Activated CD4-positive, alpha-beta memory T cell treated with anti-CD3 and anti-CD28 coated beads for 36 hours (primary cell): ENCODE measurements around the gene SOHLH1. TPM values are rescaled to one million over a fixed set of nuclear protein-coding genes. Genes with fewer than 3 reads are reported as not detected.
"Not testable (repeated sequence)": the region's sequence is repeated elsewhere in the genome, so short reads cannot be mapped to it uniquely, and the experiment has no call there.

Experiments
- CTCF ChIA-PET: fragments of 350-600 bp; sonication (Branson Sonifier 250); formaldehyde crosslinking; loops from one replicate; lab custom pipeline; 2021; ENCODE audit warnings: antibody characterized with exemption, inconsistent platforms; lab: Charles Lee
- POLR2A ChIA-PET: fragments of 350-600 bp; sonication (Branson Sonifier 250); formaldehyde crosslinking; loops from one replicate; lab custom pipeline; 2021; ENCODE audit warnings: antibody characterized with exemption; lab: Charles Lee
- DNase-seq: peaks from one replicate; pipeline ENCODE4 v3.0.0-alpha.2; 2020
- H3K27ac Mint-ChIP-seq: one replicate; pipeline ENCODE4 v1.8.0; 2021; ENCODE audit warnings: mixed read lengths
- H3K27me3 Mint-ChIP-seq: one replicate; pipeline ENCODE4 v1.8.0; 2021; ENCODE audit warnings: mixed read lengths
- H3K36me3 Mint-ChIP-seq: one replicate; pipeline ENCODE4 v1.8.0; 2021; ENCODE audit warnings: mixed read lengths
- H3K4me1 Mint-ChIP-seq: one replicate; pipeline ENCODE4 v1.8.0; 2021; ENCODE audit warnings: low read depth, mixed read lengths
- H3K4me3 Mint-ChIP-seq: one replicate; pipeline ENCODE4 v1.8.0; 2021; ENCODE audit warnings: mild to moderate bottlenecking, mixed read lengths
- H3K9me3 Mint-ChIP-seq: one replicate; pipeline ENCODE4 v1.8.0; 2021; ENCODE audit warnings: mixed read lengths
- intact Hi-C: fragments of 100-400 bp; cut with micrococcal nuclease; formaldehyde crosslinking; loops from one replicate; pipeline ENCODE4 v1.15.1; 2023
- total RNA-seq, 2 experiments: library from RNA; stranded (reverse); gene quantifications; one replicate each; pipeline ENCODE4 v1.2.3, GENCODE V29; 2021

SOHLH1 gene
- total RNA-seq, 2 experiments from 2014 or later, result not detected

DNA sequence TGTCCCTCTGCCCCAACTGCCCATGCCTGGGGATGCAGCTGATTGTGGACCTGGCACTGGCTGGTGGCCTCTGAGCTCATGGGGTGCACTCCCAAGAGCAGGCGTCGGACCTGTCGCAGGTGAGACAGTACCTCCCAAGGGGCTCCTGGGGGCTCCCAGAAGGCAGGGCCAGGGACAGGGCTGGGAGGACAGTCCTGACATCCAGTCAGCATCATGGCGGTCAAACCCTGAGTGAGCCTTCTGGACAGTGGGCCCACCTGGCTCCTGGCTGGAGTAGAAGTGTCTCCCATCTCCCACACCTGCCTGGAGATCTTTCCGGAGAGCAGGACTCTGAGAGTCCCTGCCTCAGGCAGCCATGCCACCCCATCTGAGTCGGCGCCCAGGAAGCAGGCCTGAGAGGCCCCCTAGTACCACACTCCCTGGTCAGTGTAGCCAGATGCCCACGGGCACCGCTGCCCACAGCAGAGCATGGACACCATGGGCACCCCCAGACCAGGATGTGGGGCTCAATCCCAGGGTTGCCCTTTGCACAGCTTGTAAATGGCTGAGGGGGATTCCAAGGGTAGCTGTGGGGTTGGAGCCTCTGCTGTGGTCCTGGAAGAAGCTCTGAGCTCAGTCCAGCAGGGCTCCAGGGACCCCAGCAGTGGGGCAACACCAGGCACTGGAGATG is 29.5 kb downstream of the SOHLH1 start:
- Mint-ChIP-seq H3K27ac (no peak overlapping the region), H3K27me3 (no peaks in the 10 kb centered on the region), H3K36me3 (no peaks in the 10 kb centered on the region), H3K4me3 (no peak overlapping the region), H3K9me3 (no peaks in the 10 kb centered on the region), H3K4me1 (no peaks in the 10 kb centered on the region)
- ChIA-PET CTCF (no interaction called here), POLR2A (no interaction called here)
- intact Hi-C loops, result no loop called here
- DNase-seq, result no peak

DNA sequence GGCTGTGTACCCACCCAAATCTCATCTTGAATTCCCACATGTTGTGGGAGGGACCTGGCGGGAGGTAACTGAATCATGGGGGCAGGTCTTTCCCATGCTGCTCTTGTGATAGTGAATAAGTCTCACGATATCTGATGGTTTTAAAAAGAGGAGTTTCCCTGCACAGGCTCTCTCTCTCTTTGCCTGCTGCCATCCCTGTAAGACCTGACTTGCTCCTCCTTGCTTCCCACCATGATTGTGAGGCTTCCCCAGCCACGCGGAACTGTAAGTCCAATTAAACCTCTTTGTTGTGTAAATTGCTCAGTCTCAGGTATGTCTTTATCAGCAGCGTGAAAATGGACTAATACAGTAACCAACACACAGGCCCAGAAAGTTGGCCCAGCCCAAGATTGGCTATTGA is 30.3 kb downstream of the SOHLH1 start:
- H3K4me1 Mint-ChIP-seq, H3K27ac Mint-ChIP-seq, H3K4me3 Mint-ChIP-seq, H3K27me3 Mint-ChIP-seq, H3K9me3 Mint-ChIP-seq, intact Hi-C loops, CTCF ChIA-PET, DNase-seq, POLR2A ChIA-PET, H3K36me3 Mint-ChIP-seq: not testable (repeated sequence)

DNA sequence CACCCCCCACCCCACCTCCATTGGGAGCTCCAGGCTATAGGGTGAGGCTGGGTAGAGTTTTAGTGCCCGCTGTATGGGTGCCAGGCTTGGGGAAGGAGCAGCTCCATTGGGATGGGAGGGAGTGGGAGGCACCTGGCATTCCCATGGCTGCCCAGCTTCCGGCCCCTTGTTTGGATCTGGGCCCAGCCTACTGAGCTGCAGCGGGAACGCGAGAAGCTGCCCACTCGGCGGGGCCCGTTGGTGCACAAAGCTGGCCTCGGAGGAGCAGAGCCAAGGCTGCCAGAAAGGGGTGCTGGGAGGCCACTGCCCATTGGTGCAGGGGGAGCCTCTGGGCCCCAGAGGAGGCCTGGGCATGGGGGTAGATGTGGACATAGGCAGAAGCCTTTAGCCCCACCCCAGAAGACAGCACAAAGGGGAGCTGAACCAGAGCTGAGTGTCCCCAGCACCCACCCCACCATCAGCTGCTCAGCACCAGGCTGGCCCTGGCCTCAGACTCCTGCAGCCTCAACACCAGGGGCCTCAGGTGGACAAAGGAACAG is 31.7 kb downstream of the SOHLH1 start:
- DNase-seq, result no peak
- CTCF ChIA-PET, result no interaction called here
- H3K4me3 Mint-ChIP-seq, result no peak overlapping the region

DNA sequence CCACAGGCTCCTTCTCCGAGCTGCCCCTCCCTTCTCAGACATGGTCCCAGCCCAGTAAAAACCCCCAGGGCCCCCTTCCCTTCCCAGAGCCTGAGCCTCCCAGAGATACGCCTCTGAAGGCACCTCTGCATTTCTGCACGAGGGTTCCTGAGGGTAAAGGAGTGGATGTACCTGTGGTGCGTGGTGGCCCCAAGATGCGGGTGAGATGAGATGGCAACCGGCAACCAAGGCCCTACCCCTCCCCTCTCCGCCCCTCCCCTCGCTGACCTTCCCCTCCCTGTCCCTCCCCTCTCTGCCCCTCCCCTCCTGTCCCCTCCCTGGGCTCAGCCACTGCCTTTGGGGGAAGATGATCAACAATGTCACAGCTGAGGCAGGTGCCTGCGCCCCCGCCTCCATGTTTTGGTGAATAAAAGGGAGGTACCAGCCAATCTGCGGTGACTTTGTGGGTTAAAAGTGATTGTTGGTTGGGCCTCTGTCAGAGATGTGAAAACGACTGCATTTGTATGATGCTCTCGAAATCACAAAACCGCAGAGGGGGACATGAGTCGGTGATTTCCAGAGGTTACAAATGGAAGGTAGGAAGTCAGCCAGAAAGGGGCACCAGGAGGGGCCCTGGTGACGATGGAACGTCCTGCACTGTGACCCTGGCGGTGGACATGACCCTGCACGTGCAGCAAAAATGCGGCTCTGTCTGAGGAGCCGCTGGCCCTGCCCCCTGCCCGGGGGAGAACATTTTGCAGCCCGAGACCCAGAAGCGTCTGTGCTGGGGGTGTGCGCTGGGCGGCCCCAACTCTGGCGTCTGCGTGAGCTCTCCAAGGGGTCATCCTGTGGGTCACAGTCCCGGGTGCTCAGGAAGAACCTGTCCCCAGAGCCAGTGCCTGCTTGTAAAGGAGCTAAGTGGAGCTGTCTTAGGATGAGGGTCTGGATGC is 32.5 kb downstream of the SOHLH1 start:
- no peak for DNase-seq
- Mint-ChIP-seq H3K27me3 (no peaks in the 10 kb centered on the region), H3K9me3 (no peaks in the 10 kb centered on the region), H3K36me3 (no peaks in the 10 kb centered on the region), H3K4me3 (no peak overlapping the region), H3K27ac (no peak overlapping the region), H3K4me1 (no peaks in the 10 kb centered on the region)
- CTCF ChIA-PET, result no interaction called here
- intact Hi-C loops, result no loop called here
- POLR2A ChIA-PET, result no interaction called here

More for the DNA sequence above, 31.7 kb downstream of the SOHLH1 start:
- Mint-ChIP-seq H3K27me3 (no peaks in the 10 kb centered on the region), H3K4me1 (no peaks in the 10 kb centered on the region), H3K9me3 (no peaks in the 10 kb centered on the region), H3K27ac (no peak overlapping the region), H3K36me3 (no peaks in the 10 kb centered on the region)
- POLR2A ChIA-PET, result no interaction called here
- intact Hi-C loops, result no loop called here

DNA sequence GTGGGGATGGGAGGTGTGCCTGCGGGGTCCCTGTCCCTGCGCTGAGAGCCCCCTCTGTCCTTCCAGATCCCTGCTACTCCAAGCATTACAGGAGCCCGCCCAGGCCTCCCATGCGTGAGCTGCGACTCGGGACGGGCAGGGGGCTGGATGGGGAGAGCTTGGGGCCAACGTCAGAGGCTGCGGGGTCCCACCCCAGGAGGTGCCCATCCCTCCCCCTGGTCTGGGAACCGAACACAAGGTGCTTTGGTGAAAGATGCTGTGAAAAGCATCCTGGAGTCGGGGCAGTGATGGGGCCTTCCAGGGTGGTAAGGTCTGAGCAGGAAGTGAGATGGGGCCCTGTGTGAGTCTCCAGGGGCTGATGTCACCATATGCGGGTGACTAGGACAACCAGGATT is 33.5 kb downstream of the SOHLH1 start:
- no peak for DNase-seq
- Mint-ChIP-seq H3K4me3 (no peak overlapping the region), H3K9me3 (no peaks in the 10 kb centered on the region), H3K36me3 (no peaks in the 10 kb centered on the region), H3K27me3 (no peaks in the 10 kb centered on the region), H3K4me1 (no peaks in the 10 kb centered on the region), H3K27ac (no peak overlapping the region)
- intact Hi-C loops, result no loop called here
- CTCF ChIA-PET, result no interaction called here
- POLR2A ChIA-PET, result no interaction called here

DNA sequence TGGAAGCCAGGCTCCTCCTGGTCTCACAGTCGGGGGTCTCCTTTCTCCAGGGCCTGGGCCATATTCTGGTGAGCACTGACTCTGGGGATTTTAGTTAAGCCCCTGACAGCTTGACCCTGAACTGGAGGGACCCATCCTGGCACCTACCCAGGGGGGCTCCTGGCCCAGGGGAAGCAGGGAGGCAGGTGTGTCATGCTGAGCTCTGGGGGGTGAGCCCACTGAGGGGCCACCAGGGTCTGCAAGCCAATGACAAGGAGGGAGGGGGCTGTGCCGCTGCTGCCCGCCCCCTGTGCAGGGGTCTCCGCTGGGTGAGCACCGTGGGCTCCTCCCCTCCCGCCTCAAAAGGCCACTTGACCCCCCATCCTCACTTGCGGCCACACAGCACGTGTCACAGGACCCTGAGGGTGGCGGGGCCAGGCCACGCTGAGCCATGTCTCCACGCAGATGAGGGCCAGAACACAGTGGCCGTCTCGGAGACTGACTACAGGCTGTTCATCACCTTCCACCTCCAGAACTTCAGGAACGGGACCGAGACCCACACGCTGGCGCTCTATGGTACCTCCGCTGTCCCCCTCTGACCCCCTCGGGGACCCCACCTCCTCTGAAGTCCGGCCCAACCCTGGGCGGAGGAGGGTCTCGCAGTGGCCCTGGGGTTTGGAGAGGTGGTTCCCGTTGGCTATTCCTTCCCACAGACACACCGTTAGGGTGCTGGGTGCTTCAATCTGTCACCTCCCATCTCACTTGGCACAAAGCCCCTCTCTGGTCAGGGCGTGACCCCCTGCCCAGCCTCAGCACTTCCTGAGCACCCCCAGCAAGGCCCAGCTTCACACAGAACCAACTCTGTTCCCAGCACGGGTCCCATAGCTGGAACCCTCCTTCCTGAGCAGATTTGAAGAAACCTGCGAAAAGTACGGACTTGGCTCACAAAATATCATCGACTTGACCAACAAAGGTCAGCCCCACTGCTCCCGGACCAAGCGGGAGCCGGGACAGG is 34.2 kb downstream of the SOHLH1 start:
- ChIA-PET CTCF (no interaction called here), POLR2A (no interaction called here)
- Mint-ChIP-seq H3K27me3 (no peaks in the 10 kb centered on the region), H3K4me3 (no peak overlapping the region), H3K9me3 (no peaks in the 10 kb centered on the region), H3K27ac (no peak overlapping the region), H3K36me3 (no peaks in the 10 kb centered on the region), H3K4me1 (no peaks in the 10 kb centered on the region)
- intact Hi-C loops, result no loop called here
- no peak for DNase-seq

DNA sequence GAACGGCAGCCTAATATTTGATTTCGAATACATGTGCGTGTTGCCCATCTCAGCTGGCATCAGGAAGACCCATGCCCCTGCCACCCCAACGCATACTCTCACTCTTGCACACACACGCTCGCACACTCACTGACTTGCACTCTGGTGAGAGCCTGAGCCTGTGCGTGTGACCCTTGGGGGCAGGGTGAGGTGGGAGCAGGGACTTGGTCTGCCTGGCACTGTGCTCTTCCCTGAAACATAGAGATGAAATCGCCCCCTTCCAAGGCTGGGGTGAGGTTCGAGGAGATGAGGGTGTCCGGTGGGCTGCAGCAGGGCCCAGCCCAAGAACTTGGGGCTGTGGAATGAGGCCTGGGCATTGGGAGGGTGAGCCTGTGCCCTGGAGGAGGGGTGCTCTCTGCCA is 35.0 kb downstream of the SOHLH1 start:
- CTCF ChIA-PET, result no interaction called here
- Mint-ChIP-seq H3K36me3 (no peaks in the 10 kb centered on the region), H3K4me1 (no peaks in the 10 kb centered on the region), H3K9me3 (no peaks in the 10 kb centered on the region), H3K27ac (no peak overlapping the region), H3K4me3 (no peak overlapping the region), H3K27me3 (no peaks in the 10 kb centered on the region)
- POLR2A ChIA-PET, result no interaction called here
- intact Hi-C loops, result no loop called here
- no peak for DNase-seq

DNA sequence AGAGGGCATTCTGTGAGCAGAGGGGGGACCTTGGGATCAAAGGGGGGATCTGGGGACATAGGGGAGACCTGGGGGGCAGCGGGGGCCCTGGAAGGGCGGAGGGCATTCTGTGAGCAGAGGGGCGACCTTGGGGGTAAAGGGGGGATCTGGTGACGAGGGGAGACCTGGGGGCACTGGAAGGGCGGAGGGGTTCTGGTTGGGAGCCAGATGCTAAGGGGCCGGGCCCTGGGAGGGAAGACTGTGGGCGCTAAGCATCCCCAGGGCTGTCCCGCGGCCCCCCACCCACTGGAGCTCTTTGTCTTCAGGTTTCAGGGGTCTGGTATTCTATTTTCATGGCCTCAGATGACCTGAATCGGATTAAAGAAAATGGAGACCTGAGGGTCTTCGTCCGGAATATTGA is 35.4 kb downstream of the SOHLH1 start:
- DNase-seq, result no peak
- H3K9me3 Mint-ChIP-seq, result no peaks in the 10 kb centered on the region
- H3K4me1 Mint-ChIP-seq, result no peaks in the 10 kb centered on the region
- no peak overlapping the region for H3K27ac Mint-ChIP-seq
- H3K4me3 Mint-ChIP-seq, result no peak overlapping the region
- intact Hi-C loops, result no loop called here
- no peaks in the 10 kb centered on the region for H3K27me3 Mint-ChIP-seq
- ChIA-PET POLR2A (no interaction called here), CTCF (no interaction called here)
- no peaks in the 10 kb centered on the region for H3K36me3 Mint-ChIP-seq

DNA sequence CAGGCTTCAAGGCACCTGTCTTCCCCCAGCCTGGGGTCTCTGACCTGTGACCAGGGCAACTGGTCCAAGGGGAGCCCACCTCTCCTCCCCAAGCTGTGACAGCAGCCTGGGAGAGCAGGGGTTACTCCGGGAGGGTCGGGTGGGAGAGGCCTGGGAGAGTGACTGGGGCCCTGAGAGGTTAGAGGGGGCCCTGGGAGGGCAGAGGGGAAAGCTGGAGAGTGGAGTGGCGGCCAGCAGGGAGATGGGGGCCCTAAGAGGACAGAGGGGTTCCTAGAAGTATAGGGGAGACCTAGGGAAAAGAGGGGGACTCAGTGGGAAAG is 35.9 kb downstream of the SOHLH1 start:
- no peak overlapping the region for H3K4me3 Mint-ChIP-seq
- ChIA-PET CTCF (no interaction called here), POLR2A (no interaction called here)
- H3K9me3 Mint-ChIP-seq, result no peaks in the 10 kb centered on the region
- no peaks in the 10 kb centered on the region for H3K27me3 Mint-ChIP-seq
- intact Hi-C loops, result no loop called here
- no peaks in the 10 kb centered on the region for H3K4me1 Mint-ChIP-seq
- H3K27ac Mint-ChIP-seq, result no peak overlapping the region
- no peak for DNase-seq
- no peaks in the 10 kb centered on the region for H3K36me3 Mint-ChIP-seq

DNA sequence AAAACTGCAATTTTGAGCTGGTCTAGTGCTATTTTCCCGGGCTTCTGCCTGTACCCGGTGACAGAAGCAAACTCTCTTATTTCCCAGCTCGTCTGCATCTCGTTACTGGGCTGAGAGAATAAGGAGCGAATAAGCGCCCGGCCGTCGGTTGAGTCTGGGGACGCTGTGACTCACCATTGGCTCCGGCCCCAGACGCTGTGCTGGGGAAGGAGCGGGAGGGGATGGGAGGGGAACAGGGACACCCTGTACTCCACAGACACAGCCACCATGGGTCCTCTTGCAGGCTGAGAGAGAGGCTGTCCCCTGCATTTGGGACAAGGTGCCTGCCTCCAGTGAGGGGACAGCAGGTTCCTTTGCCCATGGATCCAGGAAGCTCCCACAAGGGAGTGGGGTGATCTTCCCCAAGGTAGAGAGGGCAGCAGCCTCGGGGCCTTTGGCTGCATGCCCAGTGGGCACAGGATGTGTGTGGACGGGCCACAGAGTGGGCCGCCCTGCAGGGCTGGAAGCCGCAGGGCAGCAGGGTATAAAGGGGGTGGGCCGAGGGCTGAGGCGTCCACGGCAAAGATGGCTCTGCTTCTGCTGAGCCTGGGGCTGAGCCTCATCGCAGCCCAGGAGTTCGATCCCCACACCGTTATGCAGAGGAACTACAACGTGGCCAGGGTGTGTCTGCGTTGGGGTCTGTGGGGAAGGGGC is 36.4 kb downstream of the SOHLH1 start, which contains the start of gene LCN9:
Gene LCN9 (plus strand): TSS at position 552 of the 693 bp plus-strand sequence. CDS start 13 bp downstream, at position 565.
- intact Hi-C loops, result no loop called here
- Mint-ChIP-seq H3K27me3 (no peaks in the 10 kb centered on the region), H3K9me3 (no peaks in the 10 kb centered on the region), H3K4me3 (no peak within 1 kb of the TSS), H3K27ac (no peak within 1 kb of the TSS), H3K4me1 (no peaks in the 10 kb centered on the region), H3K36me3 (no peaks in the 10 kb centered on the region)
- POLR2A ChIA-PET, result no interaction called here
- no peak for DNase-seq
- CTCF ChIA-PET, result no interaction called here

DNA sequence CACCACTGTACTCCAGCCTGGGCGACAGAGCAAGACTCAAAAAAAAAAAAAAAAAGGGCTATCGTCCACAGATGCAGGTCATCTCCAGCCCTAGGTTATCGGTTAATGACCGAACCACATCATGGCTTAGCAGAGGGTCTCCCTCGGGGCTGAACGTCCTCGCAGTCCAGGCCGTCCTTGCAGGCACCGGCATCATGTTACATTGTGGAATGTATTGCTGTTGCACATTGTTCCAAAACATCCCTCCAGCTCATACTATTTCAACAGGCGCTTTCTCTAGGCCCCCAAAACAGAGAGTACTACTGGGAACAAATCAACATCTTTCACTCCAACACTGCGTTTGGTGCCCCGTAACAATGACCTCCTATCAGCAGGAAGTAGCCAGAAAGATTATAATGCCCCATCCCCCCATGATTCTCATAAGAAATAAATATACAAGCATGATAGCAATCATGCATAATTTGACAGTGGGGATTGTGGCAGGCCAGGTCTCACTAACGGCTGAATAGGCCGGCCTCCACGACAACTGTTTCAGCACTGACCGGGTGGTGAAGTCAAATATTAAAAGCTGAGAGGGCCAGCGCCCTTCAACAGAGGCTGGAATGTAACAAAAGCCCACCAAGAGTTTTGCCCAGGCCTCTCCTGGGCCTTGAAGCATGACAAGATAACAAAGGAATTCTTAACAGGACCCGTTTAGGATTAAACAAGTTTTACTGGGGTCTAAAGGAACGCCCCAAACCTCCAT is 37.3 kb downstream of the SOHLH1 start:
- H3K4me3 Mint-ChIP-seq, result no peak overlapping the region
- no peak for DNase-seq
- ChIA-PET CTCF (no interaction called here), POLR2A (no interaction called here)
- H3K36me3 Mint-ChIP-seq, result no peaks in the 10 kb centered on the region
- no peaks in the 10 kb centered on the region for H3K27me3 Mint-ChIP-seq
- intact Hi-C loops, result no loop called here
- H3K4me1 Mint-ChIP-seq, result no peaks in the 10 kb centered on the region
- no peaks in the 10 kb centered on the region for H3K9me3 Mint-ChIP-seq
- H3K27ac Mint-ChIP-seq, result no peak overlapping the region
